ENCODE data around the gene QRICH1.

Gene QRICH1

GRCh38 chr3:49006408-49007067 is 87.3 kb downstream of the QRICH1 start:
- Histone ChIP-seq H3K9me3 (ENCODE audit: control insufficient read depth, insufficient read depth, low read length) (no peaks in the 10 kb centered on the region), H3K36me3 (ENCODE audit: control insufficient read depth, insufficient read depth, low read length) (peaks cover 10% of the 10 kb centered on the region), H3K27me3 (ENCODE audit: control insufficient read depth, insufficient read depth, low read length) (no peaks in the 10 kb centered on the region; the same call in 1 of the 2 replicates), H3K4me1 (ENCODE audit: control insufficient read depth, insufficient read depth, low read length) (peaks cover 12% of the 10 kb centered on the region), H3K4me3 (ENCODE audit: low read depth, low read length) (peak overlapping the region; percentile 98), H3K9ac (ENCODE audit: low read depth, low read length) (peak overlapping the region; percentile 71), H3K27ac (ENCODE audit: low read depth, low read length) (peak overlapping the region; percentile 48)

GRCh38 chr3:49005998-49006397 is 87.9 kb downstream of the QRICH1 start:
- H3K9me3 ChIP-seq (ENCODE audit: control insufficient read depth, insufficient read depth, low read length) = no peaks in the 10 kb centered on the region
- H3K9ac ChIP-seq (ENCODE audit: low read depth, low read length) = no peak overlapping the region
- H3K4me1 ChIP-seq (ENCODE audit: control insufficient read depth, insufficient read depth, low read length) = peaks cover 12% of the 10 kb centered on the region
- H3K27ac ChIP-seq (ENCODE audit: low read depth, low read length) = peak overlapping the region; percentile 32
- H3K27me3 ChIP-seq (ENCODE audit: control insufficient read depth, insufficient read depth, low read length) = no peaks in the 10 kb centered on the region; the same call in 1 of the 2 replicates
- H3K36me3 ChIP-seq (ENCODE audit: control insufficient read depth, insufficient read depth, low read length) = peaks cover 5% of the 10 kb centered on the region; the same call in 1 of the 2 replicates
- H3K4me3 ChIP-seq (ENCODE audit: low read depth, low read length) = peak overlapping the region; percentile 98; the same call in 1 of the 2 replicates

DNA sequence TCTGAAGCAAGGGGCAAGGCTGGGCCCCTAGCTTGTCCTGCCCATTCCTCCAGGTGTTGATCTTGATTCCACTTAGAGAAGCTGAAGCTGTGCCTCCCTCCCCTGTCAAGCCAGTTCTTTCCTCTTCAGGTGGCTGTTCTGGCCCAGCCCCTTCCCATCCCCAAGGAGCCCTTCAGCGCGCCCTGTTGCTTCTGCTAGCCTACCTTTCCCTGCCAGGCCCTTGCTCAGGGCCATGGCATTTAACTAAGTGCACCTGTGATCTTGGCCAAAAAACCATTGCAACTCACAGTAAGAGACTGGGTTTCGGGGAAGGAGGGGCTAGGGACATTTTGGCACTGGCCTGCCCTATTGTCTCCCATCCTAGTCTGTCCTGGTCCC is 88.6 kb downstream of the QRICH1 start:
- no peaks in the 10 kb centered on the region; the same call in 1 of the 2 replicates for H3K27me3 ChIP-seq (ENCODE audit: control insufficient read depth, insufficient read depth, low read length)
- no peaks in the 10 kb centered on the region for H3K9me3 ChIP-seq (ENCODE audit: control insufficient read depth, insufficient read depth, low read length)
- H3K9ac ChIP-seq (ENCODE audit: low read depth, low read length) = no peak overlapping the region
- peaks cover 16% of the 10 kb centered on the region for H3K4me1 ChIP-seq (ENCODE audit: control insufficient read depth, insufficient read depth, low read length)
- H3K36me3 ChIP-seq (ENCODE audit: control insufficient read depth, insufficient read depth, low read length) = peaks cover 5% of the 10 kb centered on the region; the same call in 1 of the 2 replicates
- no peak overlapping the region for H3K4me3 ChIP-seq (ENCODE audit: low read depth, low read length)
- H3K27ac ChIP-seq (ENCODE audit: low read depth, low read length) = no peak overlapping the region

- peaks cover 23% of the 10 kb centered on the region for H3K4me1 ChIP-seq (ENCODE audit: control insufficient read depth, insufficient read depth, low read length)
- H3K9me3 ChIP-seq (ENCODE audit: control insufficient read depth, insufficient read depth, low read length) = no peaks in the 10 kb centered on the region
- H3K36me3 ChIP-seq (ENCODE audit: control insufficient read depth, insufficient read depth, low read length) = peaks cover 5% of the 10 kb centered on the region; the same call in 1 of the 2 replicates
- H3K9ac ChIP-seq (ENCODE audit: low read depth, low read length) = no peak overlapping the region
- H3K4me3 ChIP-seq (ENCODE audit: low read depth, low read length) = no peak overlapping the region
- H3K27ac ChIP-seq (ENCODE audit: low read depth, low read length) = no peak overlapping the region
- no peaks in the 10 kb centered on the region; the same call in 1 of the 2 replicates for H3K27me3 ChIP-seq (ENCODE audit: control insufficient read depth, insufficient read depth, low read length)
Measured at GRCh38 chr3:49004352-49005302, 89.2 kb downstream of the QRICH1 start.

GRCh38 chr3:49001155-49001554 is 92.7 kb downstream of the QRICH1 start:
- no peak overlapping the region for H3K9ac ChIP-seq (ENCODE audit: low read depth, low read length)
- H3K4me3 ChIP-seq (ENCODE audit: low read depth, low read length) = no peak overlapping the region
- H3K36me3 ChIP-seq (ENCODE audit: control insufficient read depth, insufficient read depth, low read length) = peaks cover 4% of the 10 kb centered on the region; the same call in 1 of the 2 replicates
- H3K4me1 ChIP-seq (ENCODE audit: control insufficient read depth, insufficient read depth, low read length) = peaks cover 21% of the 10 kb centered on the region
- no peak overlapping the region for H3K27ac ChIP-seq (ENCODE audit: low read depth, low read length)
- no peaks in the 10 kb centered on the region; the same call in 1 of the 2 replicates for H3K27me3 ChIP-seq (ENCODE audit: control insufficient read depth, insufficient read depth, low read length)
- H3K9me3 ChIP-seq (ENCODE audit: control insufficient read depth, insufficient read depth, low read length) = no peaks in the 10 kb centered on the region

GRCh38 chr3:48999085-48999858 is 94.6 kb downstream of the QRICH1 start:
- H3K4me1 ChIP-seq (ENCODE audit: control insufficient read depth, insufficient read depth, low read length) = peaks cover 18% of the 10 kb centered on the region
- H3K4me3 ChIP-seq (ENCODE audit: low read depth, low read length) = no peak overlapping the region
- no peaks in the 10 kb centered on the region for H3K27me3 ChIP-seq (ENCODE audit: control insufficient read depth, insufficient read depth, low read length)
- H3K9ac ChIP-seq (ENCODE audit: low read depth, low read length) = 0 out of 2 replicates have a peak overlapping the region, but pooled peaks have one; percentile 21
- no peaks in the 10 kb centered on the region for H3K9me3 ChIP-seq (ENCODE audit: control insufficient read depth, insufficient read depth, low read length)
- peaks cover 4% of the 10 kb centered on the region; the same call in 1 of the 2 replicates for H3K36me3 ChIP-seq (ENCODE audit: control insufficient read depth, insufficient read depth, low read length)
- H3K27ac ChIP-seq (ENCODE audit: low read depth, low read length) = no peak overlapping the region

- Histone ChIP-seq H3K9ac (ENCODE audit: low read depth, low read length) (no peak overlapping the region), H3K27me3 (ENCODE audit: control insufficient read depth, insufficient read depth, low read length) (no peaks in the 10 kb centered on the region), H3K9me3 (ENCODE audit: control insufficient read depth, insufficient read depth, low read length) (no peaks in the 10 kb centered on the region), H3K27ac (ENCODE audit: low read depth, low read length) (no peak overlapping the region), H3K4me1 (ENCODE audit: control insufficient read depth, insufficient read depth, low read length) (peaks cover 18% of the 10 kb centered on the region), H3K36me3 (ENCODE audit: control insufficient read depth, insufficient read depth, low read length) (peaks cover 4% of the 10 kb centered on the region; the same call in 1 of the 2 replicates), H3K4me3 (ENCODE audit: low read depth, low read length) (no peak overlapping the region)
Measured at GRCh38 chr3:48997714-48998637, 95.9 kb downstream of the QRICH1 start.

- Histone ChIP-seq H3K27ac (ENCODE audit: low read depth, low read length) (no peak overlapping the region), H3K27me3 (ENCODE audit: control insufficient read depth, insufficient read depth, low read length) (no peaks in the 10 kb centered on the region), H3K9ac (ENCODE audit: low read depth, low read length) (no peak overlapping the region), H3K4me1 (ENCODE audit: control insufficient read depth, insufficient read depth, low read length) (peaks cover 18% of the 10 kb centered on the region), H3K4me3 (ENCODE audit: low read depth, low read length) (no peak overlapping the region), H3K9me3 (ENCODE audit: control insufficient read depth, insufficient read depth, low read length) (no peaks in the 10 kb centered on the region), H3K36me3 (ENCODE audit: control insufficient read depth, insufficient read depth, low read length) (peaks cover 4% of the 10 kb centered on the region; the same call in 1 of the 2 replicates)
Measured at GRCh38 chr3:48997102-48997635, 96.7 kb downstream of the QRICH1 start.

DNA sequence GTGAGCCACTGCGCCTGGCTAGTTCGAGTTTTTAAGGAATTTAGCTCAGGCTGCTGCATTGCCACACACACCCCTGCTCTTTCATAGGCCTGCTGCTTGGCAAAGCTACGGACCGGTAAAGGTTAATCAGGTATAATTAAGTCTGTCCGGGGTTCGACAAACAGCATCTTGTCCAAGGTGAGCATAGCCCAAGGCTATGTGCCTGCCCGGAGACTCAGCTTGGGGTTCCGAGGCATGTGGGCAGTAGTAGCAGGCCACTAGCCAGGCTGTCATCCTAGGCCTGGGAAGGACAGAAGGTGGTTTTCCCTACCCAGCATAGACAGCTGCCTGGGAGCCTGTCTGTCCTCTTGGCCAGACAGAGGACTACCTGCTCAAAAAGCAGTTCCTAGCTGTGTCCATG is 97.2 kb downstream of the QRICH1 start:
- Histone ChIP-seq H3K4me3 (ENCODE audit: low read depth, low read length) (no peak overlapping the region), H3K9me3 (ENCODE audit: control insufficient read depth, insufficient read depth, low read length) (no peaks in the 10 kb centered on the region), H3K36me3 (ENCODE audit: control insufficient read depth, insufficient read depth, low read length) (peaks cover 4% of the 10 kb centered on the region; the same call in 1 of the 2 replicates), H3K27me3 (ENCODE audit: control insufficient read depth, insufficient read depth, low read length) (no peaks in the 10 kb centered on the region), H3K4me1 (ENCODE audit: control insufficient read depth, insufficient read depth, low read length) (peaks cover 19% of the 10 kb centered on the region), H3K9ac (ENCODE audit: low read depth, low read length) (no peak overlapping the region), H3K27ac (ENCODE audit: low read depth, low read length) (no peak overlapping the region)

Data from HUES48 (cell line).